ENCODE results near the gene PTPN14.

The PTPN14 gene

GRCh38 chr1:214380986-214381695 is 170.3 kb downstream of the PTPN14 start:
- FAIRE-seq (no peak), DNase-seq (ENCODE audit: insufficient read length, low spot score) (no peak)

GRCh38 chr1:214380396-214380795 is 171.0 kb downstream of the PTPN14 start:
- no peak for DNase-seq (ENCODE audit: insufficient read length, low spot score)
- no peak for FAIRE-seq

- no peak for DNase-seq (ENCODE audit: insufficient read length, low spot score)
- no peak for FAIRE-seq
Measured at GRCh38 chr1:214379236-214379970, 172.0 kb downstream of the PTPN14 start.

GRCh38 chr1:214378492-214378891 is 172.9 kb downstream of the PTPN14 start:
- no peak for DNase-seq (ENCODE audit: insufficient read length, low spot score)
- no peak for FAIRE-seq

- FAIRE-seq = no peak
- no peak for DNase-seq (ENCODE audit: insufficient read length, low spot score)
Measured at GRCh38 chr1:214377886-214378285, 173.5 kb downstream of the PTPN14 start.

- DNase-seq (ENCODE audit: insufficient read length, low spot score) (no peak), FAIRE-seq (no peak)
Measured at GRCh38 chr1:214377485-214377884, 173.9 kb downstream of the PTPN14 start.

- FAIRE-seq = no peak
Measured at GRCh38 chr1:214372092-214372491, 179.3 kb downstream of the PTPN14 start.

GRCh38 chr1:214370615-214371014 is 180.8 kb downstream of the PTPN14 start:
- FAIRE-seq = no peak
- DNase-seq (ENCODE audit: insufficient read length, low spot score) = no peak

More at GRCh38 chr1:214372092-214372491, 179.3 kb downstream of the PTPN14 start:
- DNase-seq (ENCODE audit: insufficient read length, low spot score) = no peak

- DNase-seq (ENCODE audit: insufficient read length, low spot score) = no peak
- no peak for FAIRE-seq
Measured at GRCh38 chr1:214369364-214369763, 182.0 kb downstream of the PTPN14 start.

GRCh38 chr1:214367841-214368240 is 183.6 kb downstream of the PTPN14 start:
- FAIRE-seq = no peak
- no peak for DNase-seq (ENCODE audit: insufficient read length, low spot score)

GRCh38 chr1:214364786-214365295 is 186.6 kb downstream of the PTPN14 start:
- FAIRE-seq (no peak), DNase-seq (ENCODE audit: insufficient read length, low spot score) (no peak)

GRCh38 chr1:214364386-214364785 is 187.0 kb downstream of the PTPN14 start:
- FAIRE-seq (no peak), DNase-seq (ENCODE audit: insufficient read length, low spot score) (no peak)

- DNase-seq (ENCODE audit: insufficient read length, low spot score) (no peak), FAIRE-seq (no peak)
Measured at GRCh38 chr1:214363386-214363785, 188.0 kb downstream of the PTPN14 start.

- FAIRE-seq = no peak
- DNase-seq (ENCODE audit: insufficient read length, low spot score) = no peak
Measured at GRCh38 chr1:214362188-214362882, 189.1 kb downstream of the PTPN14 start.

GRCh38 chr1:214361636-214362035 is 189.8 kb downstream of the PTPN14 start:
- no peak for FAIRE-seq
- DNase-seq (ENCODE audit: insufficient read length, low spot score) = no peak

- FAIRE-seq (no peak), DNase-seq (ENCODE audit: insufficient read length, low spot score) (no peak)
Measured at GRCh38 chr1:214360525-214361164, 190.8 kb downstream of the PTPN14 start.

GRCh38 chr1:214360116-214360515 is 191.3 kb downstream of the PTPN14 start:
- no peak for DNase-seq (ENCODE audit: insufficient read length, low spot score)
- no peak for FAIRE-seq

- DNase-seq (ENCODE audit: insufficient read length, low spot score) = no peak
- no peak for FAIRE-seq
Measured at GRCh38 chr1:214354440-214355148, 196.8 kb downstream of the PTPN14 start.

GRCh38 chr1:214352838-214353237 is 198.6 kb downstream of the PTPN14 start:
- DNase-seq (ENCODE audit: insufficient read length, low spot score) = no peak
- FAIRE-seq = no peak

GRCh38 chr1:214351551-214352277 is 199.7 kb downstream of the PTPN14 start:
- FAIRE-seq = no peak
- no peak for DNase-seq (ENCODE audit: insufficient read length, low spot score)

Measured in GM19239 (cell line).